ENCODE results near the gene NCBP3.

Gene NCBP3, protein sequence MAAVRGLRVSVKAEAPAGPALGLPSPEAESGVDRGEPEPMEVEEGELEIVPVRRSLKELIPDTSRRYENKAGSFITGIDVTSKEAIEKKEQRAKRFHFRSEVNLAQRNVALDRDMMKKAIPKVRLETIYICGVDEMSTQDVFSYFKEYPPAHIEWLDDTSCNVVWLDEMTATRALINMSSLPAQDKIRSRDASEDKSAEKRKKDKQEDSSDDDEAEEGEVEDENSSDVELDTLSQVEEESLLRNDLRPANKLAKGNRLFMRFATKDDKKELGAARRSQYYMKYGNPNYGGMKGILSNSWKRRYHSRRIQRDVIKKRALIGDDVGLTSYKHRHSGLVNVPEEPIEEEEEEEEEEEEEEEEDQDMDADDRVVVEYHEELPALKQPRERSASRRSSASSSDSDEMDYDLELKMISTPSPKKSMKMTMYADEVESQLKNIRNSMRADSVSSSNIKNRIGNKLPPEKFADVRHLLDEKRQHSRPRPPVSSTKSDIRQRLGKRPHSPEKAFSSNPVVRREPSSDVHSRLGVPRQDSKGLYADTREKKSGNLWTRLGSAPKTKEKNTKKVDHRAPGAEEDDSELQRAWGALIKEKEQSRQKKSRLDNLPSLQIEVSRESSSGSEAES

DNA sequence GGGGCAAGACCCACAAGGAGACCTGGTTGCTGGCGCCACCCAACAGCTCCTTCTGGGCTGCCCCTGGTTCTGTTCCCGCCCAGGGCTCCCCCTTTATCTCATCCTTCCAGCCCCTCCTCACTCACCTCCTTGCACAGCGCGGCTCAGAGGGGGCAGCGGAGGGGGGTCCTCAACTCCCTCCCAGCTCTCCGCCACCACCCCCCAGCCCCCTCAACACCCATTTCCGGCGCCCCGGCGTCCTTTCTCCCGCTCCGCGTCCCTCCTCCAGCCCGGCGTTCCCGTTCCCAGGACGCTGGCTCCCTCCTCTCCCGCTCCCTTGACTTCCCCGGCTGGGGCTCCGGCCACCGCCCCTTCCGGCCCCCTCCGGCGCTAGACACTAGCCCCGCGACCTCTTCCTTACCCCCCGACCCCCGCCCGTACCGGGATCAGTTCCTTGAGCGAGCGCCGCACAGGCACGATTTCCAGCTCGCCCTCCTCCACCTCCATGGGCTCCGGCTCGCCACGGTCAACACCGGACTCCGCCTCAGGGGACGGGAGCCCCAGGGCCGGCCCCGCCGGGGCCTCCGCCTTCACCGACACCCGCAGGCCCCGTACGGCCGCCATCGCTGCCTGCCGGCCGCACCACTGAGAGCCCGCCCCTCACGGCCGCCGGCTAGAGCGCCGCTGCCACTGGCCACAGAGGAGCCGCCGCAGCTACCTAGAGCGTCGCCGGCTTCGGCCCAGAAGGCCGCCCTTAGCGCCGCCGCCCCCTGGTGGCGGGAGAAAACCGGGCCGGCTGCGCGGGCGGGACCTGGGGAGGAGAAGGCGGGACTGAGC lies at the start of gene NCBP3:
TSS of gene NCBP3 (minus strand) at position 626 of the 816 bp plus-strand sequence. CDS start at position 603, 23 bp downstream.
- peak; percentile 75 to 87 for DNase-seq (ENCODE audit: low read depth in 2 of 2)

DNA sequence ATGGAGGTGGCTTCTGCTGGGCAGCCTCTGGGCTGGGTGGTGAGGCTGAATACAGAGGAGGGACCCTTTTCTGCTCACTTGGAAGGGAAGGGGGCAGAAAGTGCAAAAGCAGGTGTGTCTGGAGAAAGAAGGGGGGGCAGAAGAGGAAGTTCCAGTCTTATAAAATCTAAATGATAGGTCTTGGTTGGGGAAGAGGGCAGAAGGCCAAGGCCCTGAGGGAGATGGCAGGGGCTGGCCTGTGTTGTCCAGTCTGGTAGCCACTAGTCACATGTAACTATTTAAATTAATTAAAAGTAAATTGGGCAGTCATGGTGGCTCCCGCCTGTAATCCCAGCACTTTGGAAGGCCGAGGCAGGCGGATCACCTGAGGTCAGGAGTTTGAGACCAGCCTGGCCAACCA lies 49.3 kb upstream of the NCBP3 start:
- no peak for DNase-seq (ENCODE audit: low read depth in 2 of 2)

DNA sequence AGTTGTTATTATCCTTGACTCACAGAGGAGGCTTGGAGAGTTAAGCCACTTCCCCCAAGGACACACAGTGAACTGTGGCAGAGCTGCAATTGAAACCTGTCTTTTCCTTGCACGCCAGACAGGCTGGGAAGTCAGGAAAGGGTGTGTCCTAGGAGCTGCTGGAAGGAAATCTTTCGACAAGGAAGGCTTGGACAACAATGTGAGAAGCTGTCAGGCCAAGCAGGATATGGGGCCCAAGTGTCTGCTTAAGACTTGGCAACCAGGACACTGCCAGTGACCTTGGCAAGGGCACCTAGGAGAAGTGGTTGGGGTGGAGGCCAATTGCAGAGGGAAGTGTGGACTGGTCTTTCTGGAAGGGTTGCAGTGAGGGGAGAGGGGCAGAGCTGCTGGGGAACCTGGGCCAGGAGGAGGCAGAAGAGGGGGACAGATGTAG lies 48.9 kb upstream of the NCBP3 start:
- DNase-seq (ENCODE audit: low read depth in 2 of 2), result no peak

DNA sequence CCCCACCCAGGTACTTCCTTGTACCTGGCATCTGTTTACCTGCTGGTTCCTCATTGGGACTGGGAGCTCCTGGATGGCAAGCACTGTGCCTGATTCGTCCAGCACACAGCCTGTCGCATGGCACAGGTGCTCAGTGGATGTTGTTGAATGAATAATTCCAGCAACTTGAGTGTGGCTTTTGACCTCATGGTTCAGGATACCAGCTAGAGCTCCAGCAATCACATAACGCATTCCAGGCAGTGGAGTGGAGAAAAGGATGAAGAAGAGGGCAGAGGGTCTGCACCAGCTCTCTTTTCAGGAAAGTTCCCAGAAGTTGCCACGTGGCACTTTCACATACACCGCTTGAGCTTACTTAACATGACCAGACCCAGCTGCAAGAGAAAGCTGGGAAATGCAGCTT lies 48.1 kb upstream of the NCBP3 start:
- DNase-seq (ENCODE audit: low read depth in 2 of 2), result no peak

DNA sequence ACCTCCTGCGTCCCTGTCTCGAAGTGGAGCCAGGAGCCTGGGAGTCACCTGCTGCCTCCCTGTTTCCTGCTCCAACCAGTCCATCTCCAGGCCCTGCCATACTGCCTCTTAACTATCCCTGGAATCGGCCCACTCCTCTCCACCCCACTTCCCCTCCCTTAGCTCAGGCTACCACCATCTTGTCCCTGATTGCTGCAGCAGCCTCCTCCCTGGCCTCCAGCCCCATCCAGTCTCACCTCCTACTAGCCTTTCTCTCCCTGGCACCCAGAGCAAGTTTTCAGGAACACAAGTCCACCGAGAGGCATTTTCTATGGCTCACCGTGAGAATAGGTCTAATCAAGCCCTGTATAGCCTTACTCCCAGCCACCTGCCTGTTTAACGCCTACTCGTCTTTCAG lies 47.7 kb upstream of the NCBP3 start:
- DNase-seq (ENCODE audit: low read depth in 2 of 2), result no peak

DNA sequence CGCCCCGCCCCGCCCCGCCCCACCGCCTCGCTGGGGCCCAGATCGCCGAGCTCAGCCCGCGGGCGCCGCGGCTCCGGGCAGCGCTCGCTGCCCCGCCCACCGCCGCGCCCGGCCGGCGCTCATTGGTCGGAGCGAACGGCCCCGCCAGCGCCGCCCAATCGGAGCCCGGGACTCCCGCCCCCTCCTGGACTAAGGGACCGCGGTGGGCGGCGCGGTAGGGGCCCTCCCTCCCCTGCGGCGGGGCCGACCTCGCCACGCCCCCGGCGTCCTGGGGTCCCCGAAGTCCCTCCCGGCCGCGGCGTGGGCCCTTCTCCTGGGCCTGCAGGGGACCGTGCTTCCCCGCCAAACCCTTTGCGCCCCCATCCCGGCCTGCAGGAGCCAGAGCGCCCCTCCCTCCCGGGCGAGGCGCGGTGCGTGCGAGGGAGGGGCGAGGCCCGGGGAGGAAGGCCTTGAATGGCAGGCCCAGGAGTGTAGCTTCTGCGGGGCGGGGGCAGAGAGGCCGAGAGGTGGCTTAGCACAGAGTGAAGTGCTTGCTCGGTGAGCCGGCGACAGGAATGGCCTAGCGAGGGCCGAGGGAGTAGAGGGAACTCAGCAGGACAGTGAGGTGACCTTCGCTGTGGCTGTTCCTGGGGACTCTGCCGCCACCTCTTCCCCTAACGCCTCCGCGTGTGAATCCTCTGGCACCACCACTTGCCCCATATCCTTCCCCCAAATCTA lies 47.1 kb upstream of the NCBP3 start, which contains the start of gene CAMKK1:
TSS of gene CAMKK1 (minus strand) at position 51 of the 717 bp plus-strand sequence. CDS start 7,366 bp downstream, outside the sequence.
- peak; percentile 64 to 88 for DNase-seq (ENCODE audit: low read depth in 2 of 2)

DNA sequence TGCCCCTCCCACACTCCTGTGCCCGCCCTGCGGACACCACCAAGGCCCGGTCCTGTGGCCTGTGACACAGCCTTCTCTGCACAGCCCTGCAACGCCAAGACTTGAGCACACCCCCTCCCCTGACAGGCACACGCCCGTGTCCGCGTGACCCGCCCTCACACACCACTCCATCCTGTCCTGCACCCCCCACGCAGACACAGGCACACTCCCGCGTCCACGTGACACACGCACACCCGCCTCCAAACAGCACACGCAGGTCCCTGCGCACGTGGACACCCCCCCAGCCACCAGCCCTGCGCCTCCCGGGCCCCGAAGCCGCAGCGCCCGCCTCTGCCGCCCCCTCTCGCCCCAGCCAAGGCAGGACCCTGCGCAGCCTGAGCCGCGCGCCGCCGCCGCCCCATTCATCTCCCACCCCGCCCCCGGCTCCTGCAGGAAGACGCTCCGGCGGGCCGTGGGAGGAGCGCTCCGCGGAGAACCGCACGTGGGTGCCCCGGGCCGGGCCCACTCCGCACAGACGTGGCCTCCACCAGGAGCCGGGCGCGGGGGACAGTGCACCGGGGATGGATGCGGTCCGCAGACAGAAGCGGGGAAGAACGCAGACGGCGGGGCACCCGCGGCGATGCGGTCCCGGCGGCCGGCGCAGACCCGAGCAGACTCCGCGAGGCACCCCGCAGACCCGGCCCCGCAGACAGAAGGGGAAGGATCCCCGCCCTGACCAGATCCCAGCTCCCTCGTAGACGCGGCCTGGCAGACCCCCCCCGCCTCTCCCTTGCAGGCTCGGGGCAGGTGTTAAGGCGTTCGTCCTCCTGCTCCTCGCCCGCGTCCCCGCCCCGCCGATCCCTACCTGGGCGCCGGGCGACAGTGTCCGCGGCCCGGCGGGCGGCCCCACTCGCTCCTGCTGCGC lies 46.3 kb upstream of the NCBP3 start:
- peak; percentile 76 to 84 for DNase-seq (ENCODE audit: low read depth in 2 of 2)

DNA sequence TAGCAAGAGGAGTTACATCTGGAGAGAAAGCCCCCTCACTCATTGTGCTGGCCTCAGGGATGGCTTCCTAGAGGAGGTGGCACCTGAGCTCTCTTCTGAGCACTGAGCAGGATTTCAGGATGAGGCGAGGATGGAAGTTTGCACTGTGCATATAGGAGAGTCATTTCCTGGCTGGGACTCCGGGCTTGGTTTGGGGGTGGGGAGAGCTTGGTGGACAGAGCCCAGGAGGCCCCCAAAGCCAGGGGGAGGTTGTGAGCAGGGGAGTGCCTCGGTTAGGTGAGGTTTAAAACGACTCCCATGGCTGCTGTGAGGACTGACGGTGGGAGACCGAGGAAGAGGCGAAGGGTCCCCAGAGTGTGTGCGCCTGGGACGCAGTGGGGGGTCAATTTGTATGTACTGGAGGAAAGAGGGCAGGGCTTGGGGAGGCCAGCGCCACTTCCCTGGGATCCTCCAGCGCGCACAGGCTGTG lies 45.6 kb upstream of the NCBP3 start:
- no peak for DNase-seq (ENCODE audit: low read depth in 2 of 2)

DNA sequence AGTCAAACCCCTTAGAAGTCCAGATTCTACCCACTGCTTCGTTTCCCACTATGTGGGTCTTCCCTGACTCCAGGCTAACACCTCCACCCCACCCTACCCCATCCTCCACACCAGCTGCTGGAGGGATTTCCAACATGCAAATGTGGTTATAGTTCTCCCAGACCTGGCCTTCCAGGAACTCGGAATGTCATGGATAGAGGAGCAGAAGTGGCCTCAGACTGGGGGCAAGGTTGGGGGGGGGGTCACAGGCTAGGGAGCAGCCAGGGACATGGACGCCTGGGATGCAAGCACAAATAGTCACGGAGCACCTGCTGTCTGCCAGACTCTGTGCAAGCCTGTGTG lies 44.8 kb upstream of the NCBP3 start:
- no peak for DNase-seq (ENCODE audit: low read depth in 2 of 2)

DNA sequence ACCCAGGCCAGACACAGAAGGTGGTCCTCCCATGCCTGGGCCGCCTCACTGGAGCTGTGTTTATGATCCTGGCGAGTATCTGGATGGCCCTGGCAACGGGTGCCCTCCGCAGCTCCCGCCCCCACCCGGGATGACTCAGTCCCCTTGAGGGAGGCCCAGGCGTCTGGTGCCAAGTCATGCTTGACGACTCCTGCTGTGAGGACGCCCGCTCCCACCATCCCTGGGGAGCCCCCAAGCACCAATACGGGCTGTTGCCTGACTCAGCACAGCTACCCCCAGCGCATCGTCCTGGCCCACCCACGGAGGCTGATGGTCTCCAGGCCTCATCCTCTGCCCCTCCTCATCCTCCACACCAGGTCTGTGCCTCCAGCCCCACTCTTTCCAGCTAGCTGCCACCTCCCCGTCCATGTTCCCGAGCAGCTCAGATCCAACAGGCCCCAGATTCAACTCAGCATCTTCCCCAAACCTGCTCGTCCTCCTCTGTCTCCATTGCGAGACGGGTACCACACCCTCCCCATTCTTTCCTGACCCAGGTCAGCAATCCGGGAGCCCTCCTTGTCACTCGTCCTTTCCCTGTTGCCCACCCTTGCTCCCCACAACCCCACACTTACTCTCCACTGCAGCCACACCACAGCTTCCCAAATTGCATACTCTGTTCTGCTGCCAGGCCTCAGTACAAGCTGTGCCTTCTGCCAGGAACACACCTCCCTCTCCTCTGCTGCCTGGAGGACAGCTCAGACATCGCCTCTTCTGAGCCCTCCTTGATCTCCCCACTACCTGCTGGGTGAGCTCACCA lies 44.2 kb upstream of the NCBP3 start:
- peak in 1 of 2 donors; percentile 23 for DNase-seq (ENCODE audit: low read depth in 2 of 2)

DNA sequence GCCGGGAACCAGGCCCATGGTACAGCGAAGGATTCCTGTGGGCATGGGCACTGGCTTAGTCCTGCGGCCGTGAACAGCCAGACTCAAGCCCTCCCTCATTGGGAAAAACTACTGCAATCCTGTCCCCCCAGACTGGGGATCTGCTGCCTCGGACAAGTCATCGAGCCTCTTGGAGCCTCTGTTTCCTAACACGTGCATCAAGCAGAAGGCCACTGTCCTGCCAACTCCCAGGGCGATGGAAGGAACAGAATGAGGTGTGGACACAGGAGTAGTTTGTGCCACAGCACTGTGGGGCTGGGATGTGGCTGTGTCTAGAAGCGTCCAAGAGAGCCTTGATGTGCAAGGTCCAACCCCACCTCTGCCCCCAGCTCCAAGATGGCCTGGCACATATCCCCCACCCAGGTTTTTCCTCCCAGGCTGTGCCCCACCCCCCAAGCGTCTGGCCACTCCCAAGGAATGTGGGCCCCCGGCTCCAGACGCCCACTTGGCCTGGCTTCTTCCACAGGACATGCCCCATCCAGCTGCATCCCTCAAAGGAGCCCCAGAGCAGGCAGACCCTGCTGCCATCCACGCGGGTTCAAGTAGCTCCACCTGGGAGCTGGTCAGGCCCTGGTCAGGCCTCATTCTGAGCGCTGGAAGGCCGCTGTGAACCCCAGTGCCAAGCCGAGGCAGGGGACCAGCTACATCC lies 43.4 kb upstream of the NCBP3 start:
- DNase-seq (ENCODE audit: low read depth in 2 of 2), result no peak

DNA sequence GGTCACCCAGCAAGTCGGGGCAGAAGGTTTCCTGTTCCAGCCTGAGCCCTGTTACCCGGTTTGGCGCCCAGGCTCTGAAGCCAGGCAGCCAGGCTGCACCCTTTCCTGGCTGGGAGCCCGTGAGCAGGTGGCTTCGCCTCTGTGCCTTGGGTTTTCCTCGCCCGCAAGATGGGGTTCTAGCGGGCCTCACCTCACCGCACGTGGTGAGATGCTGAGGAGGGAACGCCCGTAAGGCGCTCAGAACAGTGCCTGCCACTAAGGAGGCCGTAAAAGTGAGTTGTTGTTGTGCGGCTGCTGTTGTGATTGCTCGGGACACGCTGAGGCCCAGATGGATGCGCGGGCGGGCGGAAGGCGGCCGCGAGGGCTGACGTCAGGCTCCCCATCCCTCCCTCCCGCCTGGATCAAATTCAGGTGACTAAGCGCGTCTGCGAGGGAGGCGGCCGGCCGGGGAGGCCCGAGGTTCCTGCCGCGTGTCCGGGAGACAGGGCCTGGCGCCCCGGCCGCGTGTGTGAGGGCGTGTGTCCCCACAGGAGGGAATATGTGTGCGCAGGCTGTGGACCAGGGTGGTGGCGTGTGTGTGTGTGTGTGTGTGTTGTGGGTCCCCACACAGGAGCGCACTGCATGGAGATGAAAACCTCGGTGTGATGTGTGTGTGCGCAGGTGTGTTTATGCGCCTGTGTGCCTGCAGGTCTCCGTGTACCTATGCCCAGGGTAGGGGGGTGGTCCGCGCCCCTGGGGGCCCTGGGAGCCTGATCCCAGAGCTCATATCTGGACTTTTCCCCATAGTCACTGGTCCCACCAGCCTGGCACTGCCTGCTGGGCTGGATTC lies 42.5 kb upstream of the NCBP3 start:
- DNase-seq (ENCODE audit: low read depth in 2 of 2), result no peak

DNA sequence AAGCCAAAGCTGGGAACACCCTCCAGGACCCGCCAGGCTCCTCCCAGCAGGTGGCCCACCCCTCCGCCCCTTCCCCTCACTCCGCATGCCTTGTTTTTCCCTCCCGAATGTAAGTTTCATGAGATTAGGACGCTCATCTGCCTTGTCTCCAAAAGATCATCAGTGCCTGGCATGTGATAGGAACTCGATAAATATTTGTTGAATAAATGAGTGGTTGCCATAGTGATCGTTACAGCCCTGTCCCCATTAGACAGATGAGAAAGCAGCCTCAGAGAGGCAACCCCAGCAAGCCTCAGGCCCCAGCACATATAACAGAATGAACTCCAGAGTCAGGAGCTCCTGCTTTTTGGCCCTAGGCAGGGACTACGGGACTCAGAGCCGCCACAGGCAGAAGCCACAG lies 41.8 kb upstream of the NCBP3 start:
- DNase-seq (ENCODE audit: low read depth in 2 of 2), result no peak

DNA sequence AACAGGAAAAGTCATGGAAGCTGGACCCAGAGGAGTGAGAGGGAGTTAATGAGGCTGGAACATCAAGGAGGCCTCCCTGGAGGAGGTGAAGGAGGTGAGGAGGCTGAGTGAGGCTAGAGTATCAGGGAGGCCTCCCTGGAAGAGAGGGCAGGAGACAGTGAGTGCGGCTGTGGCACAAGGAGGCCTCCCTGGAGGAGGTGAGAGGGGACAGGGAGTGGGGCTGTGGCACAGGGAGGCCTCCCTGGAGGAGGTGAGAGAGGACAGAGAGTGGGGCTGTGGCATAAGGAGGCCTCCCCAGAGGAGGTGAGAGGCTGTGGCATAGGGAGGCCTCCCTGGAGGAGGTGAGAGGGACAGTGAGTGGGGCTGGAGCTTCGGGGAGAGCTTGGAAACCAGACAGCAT lies 41.3 kb upstream of the NCBP3 start:
- DNase-seq (ENCODE audit: low read depth in 2 of 2), result no peak

DNA sequence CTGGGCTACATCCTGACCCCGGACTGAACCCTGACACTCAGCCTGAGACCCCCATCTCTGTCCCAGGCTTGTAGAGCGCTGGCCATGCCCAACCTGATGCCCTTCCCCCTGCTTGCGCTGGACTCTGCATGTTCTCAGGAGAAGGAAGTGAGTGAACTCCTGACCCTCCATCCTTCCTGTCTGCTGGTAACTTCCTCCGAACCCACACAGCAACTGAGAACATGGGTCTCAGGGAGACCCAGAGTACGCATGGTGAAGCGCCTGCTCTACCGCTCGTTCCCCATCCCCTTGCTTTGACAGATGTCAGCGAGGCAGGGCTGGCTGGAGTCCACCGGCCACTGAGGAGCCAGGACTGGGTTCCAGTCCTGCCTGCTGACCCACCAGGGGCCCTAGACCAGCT lies 40.7 kb upstream of the NCBP3 start:
- DNase-seq (ENCODE audit: low read depth in 2 of 2), result no peak

DNA sequence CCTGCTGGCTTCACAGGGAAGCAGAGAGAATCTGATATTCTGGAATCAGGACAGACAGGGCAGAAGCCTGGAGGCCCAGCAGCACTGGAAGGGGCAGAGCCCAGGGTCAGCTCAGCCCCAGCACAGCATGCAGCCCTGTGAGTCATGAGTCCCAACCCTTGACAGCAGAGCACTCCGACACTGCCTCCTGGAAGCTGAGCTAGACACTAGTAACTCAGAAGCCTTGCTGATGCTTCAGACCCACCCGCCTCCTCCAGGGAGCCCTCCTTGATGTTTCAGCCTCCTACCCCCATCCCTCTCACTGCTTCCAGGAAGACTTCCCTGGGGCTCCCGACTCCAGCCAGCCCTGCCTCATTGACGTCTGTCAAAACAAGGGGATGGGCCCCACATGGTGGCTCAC lies 39.9 kb upstream of the NCBP3 start:
- DNase-seq (ENCODE audit: low read depth in 2 of 2), result no peak

DNA sequence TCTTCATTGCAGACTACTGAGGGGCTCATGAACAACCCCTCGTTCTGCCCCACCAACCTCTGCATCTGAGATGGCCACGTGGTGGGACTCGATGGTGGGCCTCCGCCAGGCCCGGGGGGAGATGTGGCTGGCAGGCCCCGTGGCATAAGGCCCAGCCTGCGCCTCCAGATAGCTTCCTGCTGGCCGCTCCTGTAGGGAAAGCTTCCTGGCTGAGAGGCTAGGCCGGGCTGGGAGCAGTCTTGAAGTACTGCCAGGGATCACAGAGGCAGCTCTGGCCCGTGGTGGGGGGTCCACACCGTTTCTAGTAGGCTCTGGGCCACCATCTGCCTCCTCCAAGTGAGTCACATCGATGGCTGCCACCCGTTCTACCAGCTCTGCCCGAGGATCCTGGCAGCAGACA lies 39.2 kb upstream of the NCBP3 start:
- no peak for DNase-seq (ENCODE audit: low read depth in 2 of 2)

DNA sequence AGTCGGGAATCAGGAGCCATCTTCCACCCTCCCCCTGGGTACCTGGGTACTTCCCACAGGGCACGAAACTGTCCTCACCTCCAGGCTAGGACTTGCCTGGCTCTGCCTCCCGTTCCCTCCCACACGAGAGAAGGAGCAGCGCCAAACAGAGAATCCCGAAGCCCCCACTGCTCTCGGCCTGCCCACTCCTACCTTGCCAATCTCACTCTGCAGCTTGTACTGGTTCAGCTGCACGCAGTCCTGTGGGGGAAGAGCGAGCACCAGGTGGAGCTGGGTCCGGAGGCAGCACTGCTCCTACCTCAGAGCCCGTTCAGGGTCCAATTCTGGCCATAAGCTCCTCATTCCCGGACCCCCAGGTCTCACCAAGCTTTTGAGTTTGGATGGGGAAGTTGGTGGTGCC lies 38.1 kb upstream of the NCBP3 start:
- no peak for DNase-seq (ENCODE audit: low read depth in 2 of 2)
